Measurements from ENCODE around the gene UCKL1. TPM values are rescaled to one million over a fixed set of nuclear protein-coding genes. Genes with fewer than 3 reads are reported as not detected.

UCKL1 gene
- total RNA-seq, 1 donor from 2014 or later: 130 TPM

DNA sequence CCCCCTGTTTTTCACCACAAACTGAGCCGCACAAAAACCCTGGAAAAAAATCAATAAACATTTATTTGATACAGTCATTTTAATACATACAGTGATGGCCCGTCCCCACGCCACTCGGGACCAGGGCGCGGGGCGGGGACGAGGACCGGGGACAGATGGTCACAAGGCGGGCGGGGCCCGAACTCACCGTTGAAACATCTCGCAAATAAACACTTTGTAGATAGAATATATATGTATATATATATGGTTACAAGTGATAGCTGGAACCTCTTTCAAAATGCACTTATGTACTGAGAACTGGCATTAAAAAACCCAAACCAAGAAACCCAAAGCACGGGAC is 418 bp upstream of the UCKL1 start:
- Mint-ChIP-seq H3K27ac (ENCODE audit: unreplicated experiment) (peak overlapping the region; percentile 70), H3K9me3 (ENCODE audit: unreplicated experiment) (no peaks in the 10 kb centered on the region), H3K36me3 (ENCODE audit: unreplicated experiment) (no peaks in the 10 kb centered on the region), H3K4me3 (ENCODE audit: unreplicated experiment) (peak overlapping the region; percentile 81), H3K4me1 (ENCODE audit: low read depth, unreplicated experiment) (peaks cover 7% of the 10 kb centered on the region), H3K27me3 (ENCODE audit: unreplicated experiment) (peaks cover 2% of the 10 kb centered on the region)
- TF ChIP-seq, protein P1, sequence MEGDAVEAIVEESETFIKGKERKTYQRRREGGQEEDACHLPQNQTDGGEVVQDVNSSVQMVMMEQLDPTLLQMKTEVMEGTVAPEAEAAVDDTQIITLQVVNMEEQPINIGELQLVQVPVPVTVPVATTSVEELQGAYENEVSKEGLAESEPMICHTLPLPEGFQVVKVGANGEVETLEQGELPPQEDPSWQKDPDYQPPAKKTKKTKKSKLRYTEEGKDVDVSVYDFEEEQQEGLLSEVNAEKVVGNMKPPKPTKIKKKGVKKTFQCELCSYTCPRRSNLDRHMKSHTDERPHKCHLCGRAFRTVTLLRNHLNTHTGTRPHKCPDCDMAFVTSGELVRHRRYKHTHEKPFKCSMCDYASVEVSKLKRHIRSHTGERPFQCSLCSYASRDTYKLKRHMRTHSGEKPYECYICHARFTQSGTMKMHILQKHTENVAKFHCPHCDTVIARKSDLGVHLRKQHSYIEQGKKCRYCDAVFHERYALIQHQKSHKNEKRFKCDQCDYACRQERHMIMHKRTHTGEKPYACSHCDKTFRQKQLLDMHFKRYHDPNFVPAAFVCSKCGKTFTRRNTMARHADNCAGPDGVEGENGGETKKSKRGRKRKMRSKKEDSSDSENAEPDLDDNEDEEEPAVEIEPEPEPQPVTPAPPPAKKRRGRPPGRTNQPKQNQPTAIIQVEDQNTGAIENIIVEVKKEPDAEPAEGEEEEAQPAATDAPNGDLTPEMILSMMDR (IDR thresholded peaks at IDR 0.05; ENCODE audit: partially characterized antibody, unreplicated experiment): no peak
- no peak for DNase-seq

DNA sequence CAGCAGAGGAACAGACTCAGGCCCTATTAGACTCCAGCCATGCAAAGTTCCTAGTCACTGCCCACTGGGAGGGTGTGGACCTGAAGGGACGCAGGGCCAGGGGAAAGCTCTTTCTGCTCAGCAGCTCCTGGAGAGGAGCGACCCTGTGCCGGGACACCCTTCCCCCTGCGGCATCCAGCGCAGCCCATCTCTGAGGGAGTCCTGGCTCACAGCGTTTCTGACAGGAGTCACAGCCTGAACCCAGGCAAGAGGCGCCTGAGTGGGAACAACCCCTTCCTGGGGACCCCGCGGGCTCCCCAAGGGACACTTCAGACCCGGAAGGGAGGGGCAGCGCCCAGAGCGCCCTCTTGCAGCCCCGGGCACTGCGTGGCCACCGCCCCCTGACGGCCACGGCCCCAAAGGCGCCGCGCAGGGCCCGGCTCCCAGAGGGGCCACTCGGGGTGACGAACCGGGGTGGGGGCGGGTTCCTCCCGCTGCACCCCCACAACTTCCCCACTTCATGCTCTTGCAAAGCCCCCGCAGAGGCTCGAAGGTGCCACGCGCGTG is 862 bp downstream of the UCKL1 start:
- TF ChIP-seq, protein P1 (IDR thresholded peaks at IDR 0.05; ENCODE audit: partially characterized antibody, unreplicated experiment): peak; percentile 9
- no peak for DNase-seq
- H3K4me3 Mint-ChIP-seq (ENCODE audit: unreplicated experiment): peak overlapping the region; percentile 89
- peaks cover 2% of the 10 kb centered on the region for H3K27me3 Mint-ChIP-seq (ENCODE audit: unreplicated experiment)
- no peaks in the 10 kb centered on the region for H3K9me3 Mint-ChIP-seq (ENCODE audit: unreplicated experiment)
- peaks cover 7% of the 10 kb centered on the region for H3K4me1 Mint-ChIP-seq (ENCODE audit: low read depth, unreplicated experiment)
- peak overlapping the region; percentile 48 for H3K27ac Mint-ChIP-seq (ENCODE audit: unreplicated experiment)
- H3K36me3 Mint-ChIP-seq (ENCODE audit: unreplicated experiment): no peaks in the 10 kb centered on the region

DNA sequence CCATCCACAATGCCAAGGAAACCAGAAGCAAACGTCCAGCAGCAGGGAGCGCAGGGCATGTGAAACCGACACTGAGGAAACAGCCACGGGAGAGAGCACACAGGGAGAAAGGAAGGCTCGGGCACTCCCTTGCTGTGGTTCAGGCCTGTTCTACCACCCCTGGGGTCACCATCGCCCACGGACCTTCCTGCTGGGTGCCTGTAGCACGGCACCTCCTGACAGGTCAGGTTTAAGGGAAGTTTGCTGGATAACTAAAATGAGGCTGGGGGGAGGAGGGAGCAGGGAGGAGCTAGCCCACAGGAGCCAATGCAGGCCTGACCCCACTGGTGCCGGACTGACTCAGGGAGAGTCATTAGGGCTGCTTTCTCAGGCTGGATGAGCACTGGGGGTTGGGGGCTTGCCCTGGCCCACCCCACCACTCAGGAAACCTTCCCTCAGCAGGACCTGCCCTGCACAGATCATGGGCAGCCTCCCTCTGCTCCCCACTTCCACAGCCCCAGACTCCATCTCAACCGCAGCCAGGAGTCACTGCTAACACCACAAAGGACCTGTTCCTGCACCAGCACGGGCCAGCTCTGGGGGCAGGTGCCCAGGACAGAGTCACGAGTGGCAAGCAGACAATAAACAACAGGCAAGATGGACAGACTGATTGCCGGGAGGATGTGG is 2.3 kb downstream of the UCKL1 start:
- peak overlapping the region; percentile 80 for H3K27ac Mint-ChIP-seq (ENCODE audit: unreplicated experiment)
- peaks cover 13% of the 10 kb centered on the region for H3K27me3 Mint-ChIP-seq (ENCODE audit: unreplicated experiment)
- H3K36me3 Mint-ChIP-seq (ENCODE audit: unreplicated experiment): no peaks in the 10 kb centered on the region
- TF ChIP-seq, protein P1 (IDR thresholded peaks at IDR 0.05; ENCODE audit: partially characterized antibody, unreplicated experiment): no peak
- H3K9me3 Mint-ChIP-seq (ENCODE audit: unreplicated experiment): peaks cover 5% of the 10 kb centered on the region
- H3K4me1 Mint-ChIP-seq (ENCODE audit: low read depth, unreplicated experiment): peaks cover 17% of the 10 kb centered on the region
- DNase-seq: no peak
- H3K4me3 Mint-ChIP-seq (ENCODE audit: unreplicated experiment): peak overlapping the region; percentile 89

DNA sequence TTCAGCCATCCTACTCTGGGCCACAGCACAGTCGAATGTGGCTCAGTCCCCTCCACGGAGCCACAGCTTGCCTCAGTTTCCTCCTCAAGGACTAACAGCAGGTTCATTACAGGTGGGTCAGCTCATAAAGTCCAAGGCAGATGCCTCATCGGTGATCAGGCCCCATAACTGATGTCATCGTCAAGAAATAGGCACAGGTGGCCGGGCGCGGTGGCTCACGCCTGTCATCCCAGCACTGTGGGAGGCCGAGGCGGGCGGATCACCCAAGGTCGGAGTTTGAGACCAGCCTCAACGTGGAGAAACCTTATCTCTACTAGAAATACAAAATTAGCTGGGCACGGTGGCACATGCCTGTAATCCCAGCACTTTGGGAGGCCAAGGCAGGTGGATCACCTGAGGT is 3.4 kb downstream of the UCKL1 start:
- H3K27me3 Mint-ChIP-seq (ENCODE audit: unreplicated experiment): peaks cover 21% of the 10 kb centered on the region
- no peak overlapping the region for H3K4me3 Mint-ChIP-seq (ENCODE audit: unreplicated experiment)
- no peaks in the 10 kb centered on the region for H3K36me3 Mint-ChIP-seq (ENCODE audit: unreplicated experiment)
- peaks cover 8% of the 10 kb centered on the region for H3K9me3 Mint-ChIP-seq (ENCODE audit: unreplicated experiment)
- H3K4me1 Mint-ChIP-seq (ENCODE audit: low read depth, unreplicated experiment): peaks cover 25% of the 10 kb centered on the region
- H3K27ac Mint-ChIP-seq (ENCODE audit: unreplicated experiment): no peak overlapping the region
- TF ChIP-seq, protein P1 (IDR thresholded peaks at IDR 0.05; ENCODE audit: partially characterized antibody, unreplicated experiment): no peak
- DNase-seq: no peak

DNA sequence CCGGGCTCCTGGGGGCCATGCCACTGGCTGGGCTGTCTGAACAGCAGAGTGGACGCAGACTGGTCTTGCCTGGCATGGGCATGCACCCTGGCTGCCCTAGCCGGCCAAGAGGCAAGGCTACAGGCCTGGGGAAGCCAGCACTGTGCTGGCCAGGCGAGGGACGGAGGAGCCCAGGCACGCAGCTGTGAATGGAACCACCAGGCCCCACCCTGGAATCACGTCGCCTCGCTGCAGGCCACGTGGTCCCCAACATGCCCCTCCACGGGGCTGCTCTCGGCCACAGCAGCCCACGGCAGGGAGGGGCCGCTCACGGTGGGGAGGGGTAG is 4.0 kb downstream of the UCKL1 start:
- Mint-ChIP-seq H3K27ac (ENCODE audit: unreplicated experiment) (no peak overlapping the region), H3K9me3 (ENCODE audit: unreplicated experiment) (peaks cover 8% of the 10 kb centered on the region), H3K27me3 (ENCODE audit: unreplicated experiment) (peaks cover 23% of the 10 kb centered on the region), H3K4me3 (ENCODE audit: unreplicated experiment) (no peak overlapping the region), H3K4me1 (ENCODE audit: low read depth, unreplicated experiment) (peaks cover 26% of the 10 kb centered on the region), H3K36me3 (ENCODE audit: unreplicated experiment) (no peaks in the 10 kb centered on the region)
- TF ChIP-seq, protein P1 (IDR thresholded peaks at IDR 0.05; ENCODE audit: partially characterized antibody, unreplicated experiment): no peak
- no peak for DNase-seq

Data from glutamatergic neuron (in vitro differentiated cells).